GM23248 (cell line): ENCODE measurements around the gene SYCE1L. TPM values are rescaled to one million over a fixed set of nuclear protein-coding genes. Genes with fewer than 3 reads are reported as not detected.
A peak's percentile ranks its signal among the peaks of the same experiment; 100 is the strongest.

Experiments
- DNase-seq: peaks from one replicate; pipeline ENCODE4 v3.0.0-alpha.2; 2015
- H2AFZ ChIP-seq: fragments of 200-600 bp; sonication (generic); 2 replicates; pipeline ENCODE4 v1.6.1; 2016; ENCODE audit warnings: antibody characterized with exemption
- H3F3A ChIP-seq: fragments of 200-600 bp; sonication (generic); 2 replicates; pipeline ENCODE4 v1.6.1; 2016; ENCODE audit warnings: mild to moderate bottlenecking, antibody characterized with exemption, mixed run types; ENCODE audit not compliant: insufficient read depth
- H3K27ac ChIP-seq: fragments of 200-600 bp; sonication (generic); 2 replicates; pipeline ENCODE4 v1.5.1; 2016; ENCODE audit warnings: mild to moderate bottlenecking
- H3K27me3 ChIP-seq: fragments of 200-600 bp; sonication (generic); replicated peaks from 2 replicates; pipeline ENCODE4 v1.6.1; 2016; ENCODE audit warnings: mild to moderate bottlenecking; ENCODE audit not compliant: insufficient read depth
- H3K36me3 ChIP-seq: fragments of 200-600 bp; sonication (generic); 2 replicates; pipeline ENCODE4 v1.6.1; 2016; ENCODE audit warnings: low read depth, mild to moderate bottlenecking
- H3K4me1 ChIP-seq: fragments of 200-600 bp; sonication (generic); 2 replicates; pipeline ENCODE4 v1.6.1; 2016; ENCODE audit warnings: mild to moderate bottlenecking; ENCODE audit not compliant: insufficient read depth
- H3K4me2 ChIP-seq: fragments of 200-600 bp; sonication (generic); one replicate; pipeline ENCODE4 v1.6.1; 2016; ENCODE audit warnings: mild to moderate bottlenecking; ENCODE audit not compliant: unreplicated experiment
- H3K4me3 ChIP-seq: fragments of 200-600 bp; sonication (generic); 2 replicates; pipeline ENCODE4 v1.5.1; 2016; ENCODE audit warnings: mild to moderate bottlenecking
- H3K79me2 ChIP-seq: fragments of 200-600 bp; sonication (generic); 2 replicates; pipeline ENCODE4 v1.6.1; 2016; ENCODE audit warnings: mild to moderate bottlenecking; ENCODE audit not compliant: insufficient read depth
- H3K9ac ChIP-seq: fragments of 200-600 bp; sonication (generic); 2 replicates; pipeline ENCODE4 v1.6.1; 2016; ENCODE audit warnings: mild to moderate bottlenecking
- H3K9me2 ChIP-seq: fragments of 200-600 bp; sonication (generic); 2 replicates; pipeline ENCODE4 v1.6.1; 2016; ENCODE audit warnings: mixed run types, mild to moderate bottlenecking, moderate library complexity; ENCODE audit not compliant: insufficient read depth
- H3K9me3 ChIP-seq: fragments of 200-600 bp; sonication (generic); one replicate; pipeline ENCODE4 v1.6.1; 2017; ENCODE audit warnings: low read depth
- H4K20me1 ChIP-seq: fragments of 200-600 bp; sonication (generic); 2 replicates; pipeline ENCODE4 v1.6.0; 2016; ENCODE audit not compliant: insufficient read depth
- EZH2 ChIP-seq: fragments of 200-600 bp; sonication (generic); IDR thresholded peaks from 2 replicates; pipeline ENCODE4 v1.6.1; 2018; ENCODE audit warnings: antibody characterized with exemption, mild to moderate bottlenecking; ENCODE audit not compliant: insufficient read depth, poor library complexity, severe bottlenecking
- EZH2phosphoT487 ChIP-seq: fragments of 200-600 bp; sonication (generic); IDR thresholded peaks from 2 replicates; pipeline ENCODE4 v1.6.1; 2018; ENCODE audit warnings: antibody characterized with exemption, moderate library complexity, mild to moderate bottlenecking, low read depth; ENCODE audit not compliant: insufficient read depth
- WGBS, 2 experiments: methylation state at CpG; one replicate each; pipeline ENCODE4 v1.1.6; 2015 to 2017; ENCODE audit warnings: low lambda C conversion rate in 2 of 2, low coverage in 1 of 2; ENCODE audit errors: missing lambda C conversion rate in 2 of 2; 5-methylcytosine and 5-hydroxymethylcytosine counted together
- in situ Hi-C: fragments of 300-500 bp; cut with MboI; formaldehyde crosslinking; loops from 2 replicates; pipeline ENCODE4 v1.15.0; 2020
- polyA plus RNA-seq: library from polyadenylated mRNA; unstranded; fragments of >200 nt; fragmentation: Nextera tagmentation; extraction: Ambion mirVana; gene quantifications from 2 replicates; pipeline ENCODE4 v1.2.1, GENCODE V29; 2016
- total RNA-seq: library from RNA; depleted of rRNA; stranded (reverse); fragments of >200 nt; shearing (Covaris generic); gene quantifications from 2 replicates; pipeline ENCODE4 v1.2.3, GENCODE V29; 2014

Gene SYCE1L
- total and polyA plus RNA-seq, 2 experiments from 2014 or later: not detected

DNA sequence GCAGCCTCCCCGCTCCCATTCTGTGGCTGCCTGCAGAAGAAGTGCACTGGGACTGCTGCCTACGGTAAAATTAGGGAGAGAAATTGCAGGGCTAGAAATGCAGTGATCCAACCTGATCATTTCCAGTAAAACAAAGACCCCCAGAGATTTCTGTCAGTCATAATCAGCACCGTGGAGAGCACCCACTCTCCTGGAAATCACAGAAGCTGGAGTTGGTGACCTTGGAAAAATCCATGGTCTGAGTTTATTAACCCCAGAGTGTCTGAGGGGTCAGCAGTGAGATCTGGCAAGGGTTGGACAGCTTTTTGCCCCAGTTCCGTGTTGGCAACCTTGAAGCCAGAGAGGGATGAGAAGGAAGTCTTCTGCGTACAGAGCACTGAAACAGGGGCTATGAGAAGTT, 7.8 kb downstream of the SYCE1L start:
- H3F3A ChIP-seq: no peaks in the 10 kb centered on the region
- H4K20me1 ChIP-seq: no peaks in the 10 kb centered on the region
- no peak overlapping the region for H3K9ac ChIP-seq
- TF ChIP-seq EZH2 (no peak), EZH2phosphoT487 (no peak)
- no peaks in the 10 kb centered on the region for H3K4me1 ChIP-seq
- no peaks in the 10 kb centered on the region for H3K9me2 ChIP-seq
- H3K27ac ChIP-seq: no peak overlapping the region
- no peak overlapping the region for H3K4me2 ChIP-seq
- no peaks in the 10 kb centered on the region for H3K79me2 ChIP-seq
- no peak for DNase-seq
- H3K9me3 ChIP-seq: no peaks in the 10 kb centered on the region
- H2AFZ ChIP-seq: no peak overlapping the region
- in situ Hi-C loops: no loop called here
- whole genome bisulfite sequencing, 2 experiments: 61 to 65% methylated on average over 5 of the region's 5 CpGs
- H3K36me3 ChIP-seq: no peaks in the 10 kb centered on the region
- H3K27me3 ChIP-seq: peaks cover 8% of the 10 kb centered on the region; the same call in 1 of the 2 replicates
- H3K4me3 ChIP-seq: no peak overlapping the region

DNA sequence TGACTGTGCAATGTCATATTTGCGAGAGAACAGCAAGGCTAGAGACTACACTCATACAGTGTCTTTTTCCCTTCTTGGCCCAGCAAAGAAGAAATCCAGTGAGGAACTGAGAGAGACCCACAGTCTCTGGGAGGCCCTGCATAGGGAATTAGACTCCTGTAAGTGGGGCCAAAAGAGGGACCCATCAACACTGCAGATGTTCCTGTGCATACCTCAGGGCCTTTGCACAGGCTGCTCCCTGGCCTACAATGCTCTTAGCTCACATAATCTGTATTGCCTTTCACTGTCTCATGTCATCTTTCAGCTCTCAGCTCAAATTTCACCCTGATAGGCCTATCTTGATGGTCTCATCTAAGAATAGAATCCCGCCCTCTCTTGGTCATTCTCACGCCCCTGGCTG, 9.2 kb downstream of the SYCE1L start:
- Histone ChIP-seq H3K4me3 (no peak overlapping the region), H3K36me3 (no peaks in the 10 kb centered on the region), H3K79me2 (no peaks in the 10 kb centered on the region), H3K9me2 (no peaks in the 10 kb centered on the region), H3K4me2 (no peak overlapping the region), H3F3A (no peaks in the 10 kb centered on the region), H3K27ac (no peak overlapping the region), H4K20me1 (no peaks in the 10 kb centered on the region), H3K4me1 (no peaks in the 10 kb centered on the region), H2AFZ (no peak overlapping the region), H3K9me3 (no peaks in the 10 kb centered on the region), H3K9ac (no peak overlapping the region), H3K27me3 (peaks cover 14% of the 10 kb centered on the region; the same call in 1 of the 2 replicates)
- no peak for TF ChIP-seq EZH2phosphoT487
- TF ChIP-seq EZH2: no peak
- WGBS, 2 experiments: 94 to 95% methylated on average over 3 of the region's 3 CpGs
- DNase-seq: no peak
- in situ Hi-C loops: no loop called here

GRCh38 chr16:77211880-77212740, 12.9 kb downstream of the SYCE1L start:
- H3K79me2 ChIP-seq: no peaks in the 10 kb centered on the region
- no peaks in the 10 kb centered on the region for H3K9me3 ChIP-seq
- H3K27me3 ChIP-seq: peaks cover 14% of the 10 kb centered on the region
- H4K20me1 ChIP-seq: no peaks in the 10 kb centered on the region
- H3K4me1 ChIP-seq: 0 out of 2 replicates have a peak, but pooled peaks cover 3% of the 10 kb centered on the region
- no peaks in the 10 kb centered on the region for H3K9me2 ChIP-seq
- H3K4me2 ChIP-seq: peak overlapping the region; percentile 61
- WGBS, 2 experiments: 3 to 7% methylated on average over 40 to 66 of the region's 66 CpGs
- H2AFZ ChIP-seq: peak overlapping the region; percentile 62
- H3K9ac ChIP-seq: no peak overlapping the region
- H3F3A ChIP-seq: no peaks in the 10 kb centered on the region
- H3K36me3 ChIP-seq: no peaks in the 10 kb centered on the region
- H3K4me3 ChIP-seq: peak overlapping the region; percentile 56
- peak; percentile 26 for DNase-seq
- in situ Hi-C loops: no loop called here
- no peak overlapping the region for H3K27ac ChIP-seq
- TF ChIP-seq EZH2phosphoT487 (no peak), EZH2 (no peak)

- peak overlapping the region; percentile 62 for H2AFZ ChIP-seq
- H3F3A ChIP-seq: no peaks in the 10 kb centered on the region
- H3K4me3 ChIP-seq: peak overlapping the region; percentile 56
- H3K9me3 ChIP-seq: no peaks in the 10 kb centered on the region
- H3K4me2 ChIP-seq: peak overlapping the region; percentile 61
- TF ChIP-seq EZH2phosphoT487 (no peak), EZH2 (peak; percentile 56)
- H3K36me3 ChIP-seq: no peaks in the 10 kb centered on the region
- no peaks in the 10 kb centered on the region for H3K79me2 ChIP-seq
- H3K27ac ChIP-seq: no peak overlapping the region
- no peaks in the 10 kb centered on the region for H4K20me1 ChIP-seq
- H3K9me2 ChIP-seq: no peaks in the 10 kb centered on the region
- no peak overlapping the region for H3K9ac ChIP-seq
- H3K4me1 ChIP-seq: 0 out of 2 replicates have a peak, but pooled peaks cover 3% of the 10 kb centered on the region
- H3K27me3 ChIP-seq: peaks cover 14% of the 10 kb centered on the region
- peak; percentile 58 for DNase-seq
- WGBS, 2 experiments: 11 to 14% methylated on average over 41 to 57 of the region's 62 CpGs
- in situ Hi-C loops: no loop called here
Measured at GRCh38 chr16:77212741-77213541, 13.7 kb downstream of the SYCE1L start.
